Heart right ventricle (tissue), 16 donors: ENCODE data around the gene STYXL2. TPM values are rescaled to one million over a fixed set of nuclear protein-coding genes. Genes with fewer than 3 reads are reported as not detected.

Experiments
- ATAC-seq, 8 donors: fragments of 200-7000 bp; cut with Tn5 transposase; one replicate each; pipeline ENCODE4 v1.9.1; 2020; ENCODE audit warnings: mild to moderate bottlenecking in 8 of 8, moderate library complexity in 8 of 8, moderate number of reproducible peaks in 1 of 8
- DNase-seq, 2 donors: peaks; one replicate each; pipeline ENCODE4 v3.0.0-alpha.2; 2020
- H3K27ac ChIP-seq, 10 donors: fragments of 200-600 bp; sonication (generic) in 2 of 10; one replicate each; pipeline versions ENCODE4 v1.5.0 to v1.8.0; 2020 to 2022; ENCODE audit warnings: mild to moderate bottlenecking in 3 of 10
- H3K27me3 ChIP-seq, 7 donors: fragments of 200-600 bp; one replicate each; pipeline ENCODE4 v1.8.0; 2021 to 2022; ENCODE audit warnings: mild to moderate bottlenecking in 2 of 7
- H3K36me3 ChIP-seq, 9 donors: fragments of 200-600 bp; sonication (generic) in 1 of 9; one replicate each; pipeline versions ENCODE4 v1.5.0 to v1.8.0; 2020 to 2022; ENCODE audit warnings: mild to moderate bottlenecking in 2 of 9
- H3K4me1 ChIP-seq, 9 donors: fragments of 200-600 bp; sonication (generic) in 1 of 9; one replicate each; pipeline versions ENCODE4 v1.5.0 to v1.8.0; 2020 to 2022; ENCODE audit warnings: mild to moderate bottlenecking in 4 of 9
- H3K4me3 ChIP-seq, 10 donors: fragments of 200-600 bp; sonication (generic) in 2 of 10; one replicate each; pipeline versions ENCODE4 v1.5.0 to v1.8.0; 2020 to 2022; ENCODE audit warnings: mild to moderate bottlenecking in 7 of 10, moderate library complexity in 2 of 10
- H3K9me3 ChIP-seq, 11 donors: fragments of 200-600 bp in 10 of 11; sonication (generic) in 2 of 11; one replicate each; pipeline versions ENCODE4 v1.5.0 to v1.8.0; 2013 to 2022; ENCODE audit warnings: mild to moderate bottlenecking in 2 of 11, control low read depth in 1 of 11, moderate library complexity in 1 of 11
- CTCF ChIP-seq, 9 donors: fragments of 200-600 bp; sonication (generic) in 2 of 9; IDR thresholded peaks; one replicate each; pipeline versions ENCODE4 v1.5.0 to v1.8.0; 2021 to 2022; ENCODE audit warnings: antibody characterized with exemption in 9 of 9, mild to moderate bottlenecking in 5 of 9, moderate library complexity in 1 of 9
- WGBS, 2 donors: extraction: QIAGEN DNeasy Blood & Tissue Kit; methylation state at CpG; one replicate each; pipeline ENCODE4 v1.1.7; 2013; ENCODE audit warnings: inconsistent platforms in 1 of 2; 5-methylcytosine and 5-hydroxymethylcytosine counted together
- intact Hi-C, 10 donors: fragments of 100-400 bp; cut with DNase I; formaldehyde crosslinking; loops; one replicate each; pipeline versions ENCODE4 v1.11.1 to v1.14.2; 2022
- polyA plus RNA-seq, 2 donors: library from polyadenylated mRNA; stranded (reverse); fragments of 200-250 nt; gene quantifications; one replicate each; pipeline ENCODE4 v1.2.3, GENCODE V29; 2013
- total RNA-seq, 10 donors: library from RNA; stranded (reverse); fragmentation: NEBNext Ultra II Directional in 3 of 10; extraction: Animal tissue kit (Norgen Biotek cat#: 25700) in 3 of 10; gene quantifications; one replicate each; pipeline versions ENCODE4 v1.2.1 to v1.2.4, GENCODE V29; 2021 to 2023
- donor health status: Arrhythmogenic right ventricular cardiomyopathy.
- donor health status: ischemic (EF 13 %, LVEDD 7.1; RV severe dilation, severe dysfunction).
- donor health status: healthy with polysubstance abuse.
- donor health status: DM: no; HTN: yes; CAD: no.
- donor health status: DM: no; HTN: no; CAD: no.
- donor health status: ischemic (EF 25% LVEDD 6.9; RV normal size, moderate dysfunction).
- donor health status: ischemic (EF 25% LVEDD 5.7; RV mildly dilated, moderate dysfunction).
- donor health status: healthy.
- donor health status: DM: yes; HTN: yes; CAD: no.
- donor health status: Ischemic cardiomyopathy.
- donor health status: ischemic (EF 35%, LVEDD 5.7; RV mildly dilated, moderate dysfunction).
- donor health status: nonischemic (EF 11% LVEDD 7.7; RV severe dilation, severe dysfunction).
- donor health status: DM: yes; HTN: yes; CAD: no.
- donor health status: PGD.
- donor health status: ischemic (EF 29% LVEDD 5.4; RV normal size, mild dysfunction).
- donor health status: nonischemic (EF 23%, LVEDD 6.1; RV moderate dilation, normal function).

STYXL2 gene
- total and polyA plus RNA-seq, 12 donors = 32.4 to 638 (median 205) TPM

- no peak overlapping the region for H3K4me3 ChIP-seq
- H3K4me1 ChIP-seq = peaks cover 0 to 8% (median 5%) of the 10 kb centered on the region in 9 donors
- DNase-seq (no peak), ATAC-seq (no peak)
- peaks cover 0 to 9% (median 0%) of the 10 kb centered on the region in 7 donors for H3K27me3 ChIP-seq
- no peaks in the 10 kb centered on the region for H3K36me3 ChIP-seq
- H3K27ac ChIP-seq = no peak overlapping the region
- 76 to 80% methylated on average over 14 of the region's 14 CpGs for WGBS, 2 donors
- TF ChIP-seq CTCF (IDR thresholded peaks at IDR 0.05) = no peak
- no peaks in the 10 kb centered on the region for H3K9me3 ChIP-seq
- intact Hi-C loops = loop anchor here in 6 of 10 donors (5.0 to 10.0 kb wide), 5 partner anchors 78 to 173 kb away; partner anchors contain the start of gene ILDR2 (in 3 of the 6)
Observed at GRCh38 chr1:167054946-167055630, 38.8 kb upstream of the STYXL2 start.

- no peak for TF ChIP-seq CTCF (IDR thresholded peaks at IDR 0.05)
- 63 to 72% methylated on average over 10 of the region's 10 CpGs for WGBS, 2 donors
- Histone ChIP-seq H3K4me3 (no peak overlapping the region), H3K27ac (no peak overlapping the region), H3K4me1 (peaks cover 0 to 8% (median 5%) of the 10 kb centered on the region in 9 donors), H3K9me3 (no peaks in the 10 kb centered on the region), H3K36me3 (no peaks in the 10 kb centered on the region), H3K27me3 (peaks cover 0 to 16% (median 0%) of the 10 kb centered on the region in 7 donors)
- DNase-seq (no peak), ATAC-seq (no peak)
- intact Hi-C loops = loop anchor here in 9 of 10 donors (1.0 to 10.0 kb wide), 9 partner anchors 79 to 174 kb away; partner anchors contain the start of gene ILDR2 (in 3 of the 9)
Observed at GRCh38 chr1:167056529-167057231, 37.2 kb upstream of the STYXL2 start.

GRCh38 chr1:167057241-167057688 is 36.6 kb upstream of the STYXL2 start:
- ATAC-seq (peak in 7 of 8 donors; percentile 63 to 79 (median 73)), DNase-seq (no peak)
- peak in 8 of 9 donors; percentile 16 to 66 (median 54) for TF ChIP-seq CTCF (IDR thresholded peaks at IDR 0.05)
- Histone ChIP-seq H3K4me3 (no peak overlapping the region), H3K4me1 (peaks cover 0 to 8% (median 5%) of the 10 kb centered on the region in 9 donors), H3K9me3 (no peaks in the 10 kb centered on the region), H3K36me3 (no peaks in the 10 kb centered on the region), H3K27ac (no peak overlapping the region), H3K27me3 (peaks cover 0 to 12% (median 0%) of the 10 kb centered on the region in 7 donors)
- WGBS, 2 donors = 34 to 35% methylated on average over 6 of the region's 6 CpGs
- intact Hi-C loops = loop anchor here in 9 of 10 donors (1.0 to 10.0 kb wide), 9 partner anchors 80 to 175 kb away; partner anchors contain the start of gene ILDR2 (in 3 of the 9)
